Measurements from ENCODE around the gene LEPROT.
"Not testable (repeated sequence)": the region's sequence is repeated elsewhere in the genome, so short reads cannot be mapped to it uniquely, and the experiment has no call there.

Gene LEPROT

GRCh38 chr1:65440915-65441314, 20.4 kb downstream of the LEPROT start:
- no peak for FAIRE-seq

- FAIRE-seq: no peak
These were observed 21.0 kb downstream of the LEPROT start for GRCh38 chr1:65441464-65441863.

- no peak for FAIRE-seq
These were observed 22.0 kb downstream of the LEPROT start for GRCh38 chr1:65442442-65442841.

- FAIRE-seq: no peak
These were observed 23.2 kb downstream of the LEPROT start for GRCh38 chr1:65443647-65444046.

GRCh38 chr1:65444128-65444640, 23.7 kb downstream of the LEPROT start:
- FAIRE-seq: no peak

GRCh38 chr1:65445837-65446236, 25.4 kb downstream of the LEPROT start:
- no peak for FAIRE-seq

- FAIRE-seq: peak; percentile 49
These were observed 28.9 kb downstream of the LEPROT start for GRCh38 chr1:65449214-65449823.

GRCh38 chr1:65455678-65456077, 35.2 kb downstream of the LEPROT start:
- not testable (repeated sequence) for FAIRE-seq

- no peak for FAIRE-seq
These were observed 36.0 kb downstream of the LEPROT start for GRCh38 chr1:65456481-65456880.

GRCh38 chr1:65457868-65458267, 37.4 kb downstream of the LEPROT start:
- FAIRE-seq: no peak

GRCh38 chr1:65458730-65459396, 38.4 kb downstream of the LEPROT start:
- FAIRE-seq: no peak

- FAIRE-seq: no peak
These were observed 38.9 kb downstream of the LEPROT start for GRCh38 chr1:65459397-65459768.

- not testable (repeated sequence) for FAIRE-seq
These were observed 45.4 kb downstream of the LEPROT start for GRCh38 chr1:65465837-65466236.

- FAIRE-seq: no peak
These were observed 47.1 kb downstream of the LEPROT start for GRCh38 chr1:65467536-65467935.

GRCh38 chr1:65469126-65469888, 48.8 kb downstream of the LEPROT start:
- FAIRE-seq: no peak

- no peak for FAIRE-seq
These were observed 49.4 kb downstream of the LEPROT start for GRCh38 chr1:65469889-65470340.

- no peak for FAIRE-seq
These were observed 50.3 kb downstream of the LEPROT start for GRCh38 chr1:65470766-65471165.

- no peak for FAIRE-seq
These were observed 50.9 kb downstream of the LEPROT start for GRCh38 chr1:65471213-65471833.

- no peak for FAIRE-seq
These were observed 51.4 kb downstream of the LEPROT start for GRCh38 chr1:65471861-65472332.

- no peak for FAIRE-seq
These were observed 55.9 kb downstream of the LEPROT start for GRCh38 chr1:65476327-65476726.

- FAIRE-seq: no peak
These were observed 57.2 kb downstream of the LEPROT start for GRCh38 chr1:65477414-65478378.

All from G401.6 (cell line).